HG03139 (cell line): ENCODE results near the gene LSR.

Experiments used
- ATAC-seq: cut with Tn5 transposase; IDR thresholded peaks from one replicate; pipeline ENCODE4 v1.9.1; 2021; ENCODE audit not compliant: unreplicated experiment

LSR gene

GRCh38 chr19:35246466-35247092 is 2.2 kb upstream of the LSR start:
- no peak for ATAC-seq

- ATAC-seq = no peak
Observed at GRCh38 chr19:35247526-35248309, 1.1 kb upstream of the LSR start.

GRCh38 chr19:35249146-35249847 is 495 bp downstream of the LSR start:
- ATAC-seq = no peak

- ATAC-seq = no peak
Observed at GRCh38 chr19:35249848-35250711, 1.3 kb downstream of the LSR start.

- ATAC-seq = no peak
Observed at GRCh38 chr19:35251456-35251855, 2.7 kb downstream of the LSR start.

- no peak for ATAC-seq
Observed at GRCh38 chr19:35253316-35254286, 4.8 kb downstream of the LSR start.

- ATAC-seq = no peak
Observed at GRCh38 chr19:35254341-35255297, 5.8 kb downstream of the LSR start.

GRCh38 chr19:35256566-35256965 is 7.8 kb downstream of the LSR start:
- ATAC-seq = no peak

- ATAC-seq = no peak
Observed at GRCh38 chr19:35257113-35257461, 8.3 kb downstream of the LSR start.

GRCh38 chr19:35260694-35261304 is 12.0 kb downstream of the LSR start:
- ATAC-seq = no peak

GRCh38 chr19:35261356-35262100 is 12.7 kb downstream of the LSR start:
- ATAC-seq = no peak

- ATAC-seq = no peak
Observed at GRCh38 chr19:35262101-35262761, 13.4 kb downstream of the LSR start.

- no peak for ATAC-seq
Observed at GRCh38 chr19:35264268-35265125, 15.7 kb downstream of the LSR start.

- ATAC-seq = no peak
Observed at GRCh38 chr19:35265126-35265899, 16.5 kb downstream of the LSR start.

GRCh38 chr19:35265900-35266519 is 17.2 kb downstream of the LSR start:
- no peak for ATAC-seq
